Measurements from ENCODE around the gene HECTD4.
"Not testable (repeated sequence)": the region's sequence is repeated elsewhere in the genome, so short reads cannot be mapped to it uniquely, and the experiment has no call there.

The HECTD4 gene, protein sequence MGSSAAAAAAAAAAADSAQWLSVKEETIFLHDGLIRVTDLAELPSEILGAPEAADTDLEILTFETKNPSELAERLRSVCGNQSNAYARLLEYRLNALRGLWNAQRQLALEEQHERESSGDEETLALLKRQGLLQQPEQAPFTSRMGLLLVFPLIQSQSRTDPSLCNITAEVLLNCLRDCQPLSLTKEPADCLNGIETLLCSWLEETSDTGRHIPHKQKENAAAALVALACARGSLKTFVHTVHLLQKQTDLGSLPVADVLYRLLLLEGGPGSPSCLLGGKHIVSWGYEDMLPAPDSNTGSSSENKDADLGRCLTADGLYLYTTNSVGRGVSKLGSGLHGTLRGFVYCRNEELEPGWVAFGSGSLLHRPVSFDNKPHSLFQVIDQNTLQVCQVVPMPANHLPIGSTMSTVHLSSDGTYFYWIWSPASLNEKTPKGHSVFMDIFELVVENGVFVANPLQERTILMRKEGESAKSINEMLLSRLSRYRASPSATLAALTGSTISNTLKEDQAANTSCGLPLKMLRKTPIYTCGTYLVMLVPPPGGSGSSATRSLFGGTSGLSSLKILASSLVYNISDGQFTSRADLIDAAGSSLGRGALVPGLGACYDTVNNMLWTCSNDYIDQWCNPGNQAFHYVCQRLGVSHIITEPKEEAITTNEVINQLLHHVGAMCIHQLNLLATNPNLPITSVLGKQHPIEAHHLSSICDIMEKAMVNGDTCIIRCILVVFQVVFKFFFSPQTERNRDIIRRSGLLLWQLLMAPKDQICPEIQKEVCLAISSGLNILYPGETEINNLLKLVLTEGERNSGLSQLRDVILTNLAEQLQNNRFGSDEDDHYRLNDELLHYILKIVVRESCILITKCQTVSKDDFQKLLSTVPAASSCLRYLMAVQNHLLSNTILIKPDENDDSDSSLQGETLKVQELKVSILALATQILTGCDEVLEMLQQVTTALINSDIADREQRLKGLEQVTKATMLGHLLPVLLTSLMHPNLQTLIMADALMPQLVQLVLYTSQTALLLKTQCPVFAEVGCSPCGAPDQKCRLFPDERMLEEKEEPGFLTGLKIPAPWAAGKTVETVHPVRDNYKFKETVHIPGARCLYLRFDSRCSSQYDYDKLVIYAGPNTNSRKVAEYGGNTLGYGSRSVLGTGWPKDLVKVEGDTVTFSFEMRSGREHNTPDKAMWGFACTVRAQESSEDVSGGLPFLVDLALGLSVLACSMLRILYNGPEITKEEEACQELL (N-terminal part only)

DNA sequence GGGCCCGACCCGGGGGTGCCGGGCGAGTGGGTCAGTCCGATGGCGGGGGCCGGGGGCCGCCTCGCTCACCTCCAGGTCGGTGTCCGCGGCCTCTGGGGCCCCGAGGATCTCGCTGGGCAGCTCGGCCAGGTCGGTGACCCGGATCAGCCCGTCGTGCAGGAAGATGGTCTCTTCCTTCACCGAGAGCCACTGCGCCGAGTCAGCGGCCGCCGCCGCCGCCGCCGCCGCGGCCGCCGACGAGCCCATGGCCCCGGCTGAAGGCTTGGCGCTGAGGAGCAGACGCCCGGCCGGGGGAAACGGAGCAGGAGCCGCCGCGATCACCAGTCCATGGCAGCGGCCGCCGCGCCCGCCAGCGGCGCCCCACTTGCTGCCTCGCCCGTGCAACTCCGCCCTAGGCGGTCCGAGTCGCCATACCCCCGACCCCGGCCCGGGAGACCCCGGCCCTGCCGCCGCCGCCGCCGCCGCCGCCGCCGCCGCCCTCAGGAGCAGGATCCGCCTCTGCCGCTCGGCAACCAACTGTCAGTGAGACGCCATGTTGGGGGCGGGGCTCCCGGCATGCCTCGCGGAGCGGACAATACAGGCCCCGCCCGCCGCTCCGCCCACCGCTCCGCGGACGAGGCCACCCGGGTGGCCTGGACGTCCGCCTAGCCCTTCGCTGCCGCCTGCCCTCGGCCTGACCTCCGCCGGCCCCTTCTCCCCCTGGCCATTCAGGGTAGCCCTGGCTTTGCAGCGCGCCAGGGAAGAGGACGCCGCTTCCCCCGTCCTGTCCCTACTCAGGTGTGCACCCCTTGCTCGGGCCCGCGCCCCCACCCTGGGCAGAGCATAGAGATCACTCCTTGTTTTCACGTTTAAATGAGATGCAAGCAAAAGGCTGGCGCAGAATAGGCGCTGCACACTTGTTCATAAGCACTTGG lies at the start of gene HECTD4:
Gene HECTD4 (minus strand): TSS at position 549 of the 914 bp plus-strand sequence. CDS start 303 bp downstream, at position 246.
- DNase-seq, result peak; percentile 73 to 86

DNA sequence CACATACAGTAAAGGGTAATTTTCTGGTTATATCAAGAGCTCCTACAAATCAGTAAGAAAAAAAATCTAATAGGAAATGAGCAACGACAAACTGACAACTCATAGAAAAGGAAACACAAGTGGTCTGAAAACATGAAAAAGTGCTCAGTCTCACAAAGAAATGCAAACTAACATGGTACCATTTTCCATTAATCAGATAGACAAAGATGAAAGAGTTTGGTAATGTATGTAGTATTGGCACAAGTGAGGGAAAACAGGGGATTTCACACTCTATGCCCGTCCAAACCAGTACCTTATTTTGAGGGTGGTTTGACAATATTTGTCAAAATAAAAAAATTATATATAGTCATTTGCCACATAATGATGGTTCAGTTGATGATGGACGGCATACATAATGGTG lies 49.7 kb upstream of the HECTD4 start:
- no peak for DNase-seq

- DNase-seq, result no peak
These were observed 48.7 kb upstream of the HECTD4 start for GRCh38 chr12:112430929-112431328.

DNA sequence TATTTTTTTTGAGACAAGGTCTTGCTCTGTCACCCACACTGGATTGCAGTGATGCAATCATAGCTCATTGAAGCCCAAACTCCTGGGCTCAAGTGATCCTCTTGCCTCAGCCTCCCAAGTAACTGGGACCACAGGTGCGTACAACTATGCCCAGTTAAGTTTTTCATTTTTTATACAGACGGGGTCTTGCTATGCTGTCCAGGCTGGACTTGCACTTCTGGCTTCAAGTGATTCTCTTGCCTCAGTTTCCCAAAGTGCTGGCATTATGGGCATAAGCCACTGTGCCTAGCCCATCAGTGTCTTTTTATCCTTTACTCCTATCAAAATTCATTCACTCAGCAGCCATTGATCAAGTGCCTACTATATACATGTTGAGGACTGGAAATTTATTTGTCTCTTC lies 45.5 kb upstream of the HECTD4 start:
- DNase-seq, result no peak

GRCh38 chr12:112425582-112426382 lies 43.6 kb upstream of the HECTD4 start:
- DNase-seq, result no peak

GRCh38 chr12:112424126-112424525 lies 41.9 kb upstream of the HECTD4 start:
- no peak for DNase-seq

GRCh38 chr12:112422531-112422930 lies 40.3 kb upstream of the HECTD4 start:
- DNase-seq, result no peak

GRCh38 chr12:112421363-112421762 lies 39.1 kb upstream of the HECTD4 start:
- DNase-seq, result no peak

DNA sequence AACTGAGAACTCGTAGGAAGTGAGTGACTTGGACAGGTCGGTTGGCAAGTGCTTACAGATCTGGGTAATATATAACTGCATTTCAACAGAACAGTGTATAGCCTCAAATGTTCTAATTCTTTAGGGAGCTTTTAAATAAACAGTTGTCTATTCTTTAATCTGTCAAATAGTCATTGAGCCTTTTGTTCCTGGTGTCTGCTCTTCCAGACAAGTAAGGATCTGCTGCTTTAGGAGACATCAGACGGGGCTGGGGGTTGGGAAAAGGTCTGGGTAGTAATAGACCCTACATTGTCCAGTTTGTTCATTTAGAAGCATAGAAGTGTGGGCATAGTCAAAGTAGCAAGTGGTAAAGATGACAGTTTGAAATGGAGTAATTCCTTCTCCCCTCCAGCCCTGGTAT lies 38.5 kb upstream of the HECTD4 start:
- no peak for DNase-seq

GRCh38 chr12:112419297-112420133 lies 37.3 kb upstream of the HECTD4 start:
- DNase-seq, result peak in 1 of 2 experiments; percentile 10

DNA sequence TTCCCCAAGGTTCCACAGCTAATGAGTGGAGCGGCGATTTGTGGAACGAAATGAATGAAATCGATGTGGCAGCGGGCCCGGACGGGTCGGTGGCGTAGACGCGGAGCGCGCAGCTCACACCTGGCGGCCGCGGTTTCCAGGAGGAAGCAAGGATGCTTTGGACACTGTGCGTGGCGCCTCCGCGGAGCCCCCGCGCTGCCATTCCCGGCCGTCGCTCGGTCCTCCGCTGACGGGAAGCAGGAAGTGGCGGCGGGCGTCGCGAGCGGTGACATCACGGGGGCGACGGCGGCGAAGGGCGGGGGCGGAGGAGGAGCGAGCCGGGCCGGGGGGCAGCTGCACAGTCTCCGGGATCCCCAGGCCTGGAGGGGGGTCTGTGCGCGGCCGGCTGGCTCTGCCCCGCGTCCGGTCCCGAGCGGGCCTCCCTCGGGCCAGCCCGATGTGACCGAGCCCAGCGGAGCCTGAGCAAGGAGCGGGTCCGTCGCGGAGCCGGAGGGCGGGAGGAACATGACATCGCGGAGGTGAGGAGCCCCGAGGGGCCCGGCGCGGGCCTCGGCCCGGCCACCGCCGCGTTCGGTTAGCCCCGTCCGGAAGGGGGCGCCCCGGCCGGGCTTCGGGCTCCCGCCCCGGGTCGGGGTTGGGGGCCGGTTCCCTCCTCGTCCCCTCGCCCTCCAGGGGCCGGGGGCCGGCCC lies 36.5 kb upstream of the HECTD4 start, which contains the start of gene PTPN11:
Gene PTPN11 (plus strand): TSS at position 340 of the 689 bp plus-strand sequence. CDS start 165 bp downstream, at position 505.
- peak; percentile 26 to 65 for DNase-seq

- no peak for DNase-seq
These were observed 36.0 kb upstream of the HECTD4 start for GRCh38 chr12:112418273-112418607.

DNA sequence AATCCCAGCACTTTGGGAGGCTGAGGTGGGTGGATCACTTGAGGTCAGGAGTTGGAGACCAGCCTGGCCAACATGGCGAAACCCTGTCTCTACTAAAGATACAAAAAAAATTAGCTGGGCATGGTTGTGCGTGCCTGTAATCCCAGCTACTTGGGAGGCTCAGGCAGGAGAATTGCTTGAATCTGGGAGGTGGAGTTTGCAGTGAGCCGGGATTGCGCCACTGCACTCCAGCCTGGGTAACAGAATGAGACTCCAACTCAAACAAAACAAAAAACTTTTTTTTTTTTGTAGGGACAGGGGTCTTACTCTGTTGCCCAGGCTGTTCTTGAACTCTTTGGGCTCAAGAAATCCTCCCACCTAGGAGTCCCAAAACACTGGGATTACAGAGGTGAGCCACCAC lies 33.2 kb upstream of the HECTD4 start:
- not testable (repeated sequence) for DNase-seq

DNA sequence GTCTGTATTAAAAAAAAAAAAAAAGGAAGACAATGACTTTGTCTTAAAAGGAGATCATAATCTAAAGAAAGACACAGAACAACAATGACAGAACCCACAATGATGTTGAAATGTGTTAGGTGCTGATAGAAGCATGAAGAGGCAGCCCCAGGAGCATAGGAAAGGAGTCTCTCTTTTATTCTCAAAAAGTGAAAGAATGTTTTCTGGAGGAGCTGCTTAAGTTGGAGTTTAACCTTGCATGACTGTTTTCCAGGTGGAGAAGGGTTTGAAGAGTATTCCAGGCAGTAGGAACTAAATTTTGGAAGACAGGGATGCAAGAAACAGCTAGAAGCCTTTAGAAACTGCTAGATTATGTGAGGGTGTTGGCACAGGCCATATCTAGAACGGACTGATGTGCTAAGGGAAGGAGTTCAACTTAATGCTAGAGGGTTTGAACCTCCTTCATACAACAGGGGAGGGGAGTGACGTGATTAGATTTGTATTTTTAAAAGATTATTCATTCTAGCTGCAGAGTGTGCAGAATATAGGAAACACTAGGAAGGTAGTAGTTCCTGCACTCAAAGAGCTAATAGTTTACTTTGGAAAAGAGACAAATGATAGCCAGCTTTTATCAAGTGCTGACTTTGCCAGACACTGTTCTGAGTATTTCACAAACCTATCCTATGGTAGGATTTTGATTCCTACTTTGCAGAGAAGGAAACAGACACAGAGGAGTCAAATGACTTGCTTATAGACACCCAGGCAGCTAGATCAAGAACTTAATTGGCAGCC lies 31.8 kb upstream of the HECTD4 start:
- DNase-seq, result no peak

DNA sequence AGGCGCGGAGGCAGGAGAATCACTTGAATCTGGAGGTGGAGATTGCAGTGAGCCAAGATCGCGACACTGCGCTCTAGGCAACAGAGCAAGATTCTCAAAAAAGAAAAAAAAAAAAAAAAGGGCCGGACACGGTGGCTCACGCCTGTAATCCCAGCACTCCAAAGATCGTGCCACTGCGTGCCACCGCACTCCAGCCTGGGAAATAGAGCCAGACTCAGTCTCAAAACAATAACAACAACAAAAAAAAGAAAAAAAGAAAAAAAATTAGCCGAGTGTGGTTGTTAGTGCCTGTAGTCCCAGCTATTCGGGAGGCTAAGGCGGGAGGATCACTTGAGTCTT lies 27.6 kb upstream of the HECTD4 start:
- no peak for DNase-seq

DNA sequence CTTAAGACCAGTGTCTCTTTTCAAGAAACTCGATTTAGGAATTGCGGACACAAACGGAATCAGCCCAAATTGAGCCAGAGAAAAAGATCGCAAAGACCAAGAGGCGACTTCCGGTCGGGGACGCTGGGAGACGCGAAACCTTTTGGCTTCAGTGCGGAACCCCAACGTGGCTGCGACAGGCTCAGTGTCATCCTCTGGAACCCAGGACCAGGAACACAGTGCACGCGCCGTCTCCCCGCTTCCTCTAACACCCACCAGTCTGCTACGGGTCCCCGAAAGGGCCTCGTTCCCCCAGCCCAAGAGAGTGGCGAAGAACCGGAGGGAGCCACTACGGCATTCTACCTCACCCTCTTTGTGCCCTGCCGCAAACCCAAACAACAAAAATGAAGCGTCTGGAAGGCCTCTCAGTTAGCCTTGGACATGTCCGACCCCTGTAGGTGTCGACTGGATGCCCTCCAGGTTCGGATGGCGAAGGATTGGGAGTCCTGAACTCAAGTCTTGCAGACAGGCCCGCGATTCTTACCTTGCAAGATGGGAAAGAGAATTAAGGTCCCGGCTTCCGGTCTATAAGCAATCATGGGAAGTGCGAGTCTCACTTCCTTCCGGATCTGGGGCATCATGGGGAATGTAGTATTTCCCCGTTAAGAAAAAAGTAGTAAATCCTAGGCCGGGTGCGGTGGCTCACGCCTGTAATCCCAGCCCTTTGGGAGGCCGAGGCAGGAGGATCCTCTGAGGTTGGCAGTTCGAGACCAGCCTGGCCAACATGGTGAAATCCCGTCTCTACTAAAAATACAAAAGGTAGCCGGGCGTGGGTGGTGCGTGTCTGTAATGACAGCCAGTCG lies 27.1 kb upstream of the HECTD4 start, which contains the start of gene RPL6:
Gene RPL6 (minus strand): TSS at position 542 of the 842 bp plus-strand sequence. CDS start 949 bp downstream, outside the sequence.
- DNase-seq, result peak; percentile 88 to 93

- DNase-seq, result no peak
These were observed 26.4 kb upstream of the HECTD4 start for GRCh38 chr12:112408621-112409020.

DNA sequence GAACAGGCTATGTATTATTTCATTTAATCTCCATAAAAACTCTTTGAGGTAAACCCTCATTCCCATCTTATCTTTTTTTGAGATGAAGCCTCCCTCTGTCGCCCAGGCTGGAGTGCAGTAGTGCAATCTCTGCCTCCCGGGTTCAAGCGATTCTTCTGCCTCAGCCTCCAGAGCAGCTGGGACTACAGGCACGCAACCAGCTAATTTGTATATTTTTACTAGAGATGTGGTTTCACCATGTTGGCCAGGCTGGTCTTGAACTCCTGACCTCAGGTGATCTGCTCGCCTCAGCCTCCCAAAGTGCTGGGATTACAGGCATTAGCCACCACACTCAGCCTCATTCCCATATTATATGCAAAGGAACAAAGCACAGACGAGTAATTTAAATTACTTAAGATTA lies 25.5 kb upstream of the HECTD4 start:
- DNase-seq, result not testable (repeated sequence)

Measured in NCI-H524 (cell line).